ENCODE measurements around the gene ZC3H12D.
"Not testable (repeated sequence)": the region's sequence is repeated elsewhere in the genome, so short reads cannot be mapped to it uniquely, and the experiment has no call there.

Gene ZC3H12D

GRCh38 chr6:149457316-149457884, 27.4 kb downstream of the ZC3H12D start:
- DNase-seq, result peak; percentile 39

GRCh38 chr6:149456311-149457021, 28.3 kb downstream of the ZC3H12D start:
- DNase-seq, result no peak

GRCh38 chr6:149455031-149455732, 29.6 kb downstream of the ZC3H12D start:
- no peak for DNase-seq

GRCh38 chr6:149454346-149454848, 30.4 kb downstream of the ZC3H12D start:
- DNase-seq, result peak; percentile 77

GRCh38 chr6:149453597-149454345, 31.0 kb downstream of the ZC3H12D start:
- no peak for DNase-seq

GRCh38 chr6:149452037-149452939, 32.5 kb downstream of the ZC3H12D start:
- DNase-seq, result no peak

- no peak for DNase-seq
Observed at GRCh38 chr6:149451376-149452036, 33.3 kb downstream of the ZC3H12D start.

- no peak for DNase-seq
Observed at GRCh38 chr6:149450679-149451375, 34.0 kb downstream of the ZC3H12D start.

- DNase-seq, result no peak
Observed at GRCh38 chr6:149449831-149450678, 34.8 kb downstream of the ZC3H12D start.

- DNase-seq, result no peak
Observed at GRCh38 chr6:149448821-149449453, 35.9 kb downstream of the ZC3H12D start.

GRCh38 chr6:149446791-149447376, 37.9 kb downstream of the ZC3H12D start:
- no peak for DNase-seq

- DNase-seq, result no peak
Observed at GRCh38 chr6:149445573-149445972, 39.2 kb downstream of the ZC3H12D start.

- DNase-seq, result no peak
Observed at GRCh38 chr6:149445095-149445466, 39.7 kb downstream of the ZC3H12D start.

GRCh38 chr6:149444360-149445094, 40.3 kb downstream of the ZC3H12D start:
- DNase-seq, result not testable (repeated sequence)

GRCh38 chr6:149443411-149444181, 41.2 kb downstream of the ZC3H12D start:
- DNase-seq, result no peak

- no peak for DNase-seq
Observed at GRCh38 chr6:149441740-149442139, 43.1 kb downstream of the ZC3H12D start.

Data from HCEC 1CT (cell line).